Measurements from ENCODE around the gene TFDP2.

TFDP2 gene

DNA sequence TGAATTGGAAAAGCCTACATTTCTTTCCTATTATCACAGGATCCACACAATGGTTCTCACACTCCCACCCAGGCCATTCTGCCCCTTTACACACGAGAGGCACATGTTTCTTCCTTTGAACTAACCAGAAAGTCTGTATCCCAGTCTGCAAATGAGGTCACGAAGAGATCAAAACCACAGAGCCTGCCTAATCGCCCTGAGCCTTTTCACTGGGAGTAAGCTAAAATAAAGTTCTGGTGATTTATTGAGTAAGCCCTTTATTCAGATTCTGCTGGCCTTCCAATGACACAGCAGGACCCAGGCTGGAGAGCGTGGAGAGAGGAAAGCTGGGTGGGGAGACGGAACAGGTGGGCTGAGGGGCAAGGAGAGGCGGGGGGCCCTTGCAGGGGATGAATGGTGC lies 194.2 kb downstream of the TFDP2 start:
- Histone ChIP-seq H3K9ac (ENCODE audit: low read depth in 1 of 2, low read length in 2 of 2) (no peak overlapping the region), H3K27me3 (ENCODE audit: control insufficient read depth in 1 of 2, insufficient read depth in 2 of 2, low read length in 2 of 2) (no peaks in the 10 kb centered on the region), H3K27ac (ENCODE audit: low read depth, low read length) (no peak overlapping the region), H3K36me3 (ENCODE audit: control insufficient read depth in 1 of 2, insufficient read depth in 2 of 2, low read length in 2 of 2) (peaks cover 4 to 38% of the 10 kb centered on the region in 2 donors), H3K9me3 (ENCODE audit: control insufficient read depth in 1 of 2, low read length in 2 of 2) (no peaks in the 10 kb centered on the region), H3K4me1 (ENCODE audit: control insufficient read depth in 1 of 2, insufficient read depth in 2 of 2, low read length in 2 of 2) (no peaks in the 10 kb centered on the region), H3K4me3 (ENCODE audit: low read depth in 1 of 2, low read length in 2 of 2) (no peak overlapping the region)

DNA sequence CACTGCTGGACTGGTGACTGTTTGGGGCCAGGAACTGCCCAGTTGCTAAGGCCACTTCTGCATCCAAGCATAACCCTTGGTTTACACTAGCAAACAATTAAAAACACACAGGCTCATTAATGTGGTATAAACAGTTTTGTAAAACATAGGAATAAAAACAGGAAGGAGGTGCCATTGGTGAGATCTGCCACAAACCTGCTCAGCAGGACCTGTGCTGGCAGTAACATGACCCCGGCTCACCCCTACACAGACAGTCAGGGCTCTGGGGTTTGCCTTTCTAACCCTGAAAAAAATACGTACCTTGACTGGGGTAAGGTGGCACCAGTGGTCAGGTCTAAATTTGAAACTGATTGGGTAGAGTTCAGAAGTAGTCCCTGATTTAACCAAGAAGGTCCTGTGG lies 196.7 kb downstream of the TFDP2 start:
- Histone ChIP-seq H3K27ac (ENCODE audit: low read depth, low read length) (no peak overlapping the region), H3K36me3 (ENCODE audit: control insufficient read depth in 1 of 2, insufficient read depth in 2 of 2, low read length in 2 of 2) (peaks cover 6 to 24% of the 10 kb centered on the region in 2 donors), H3K4me1 (ENCODE audit: control insufficient read depth in 1 of 2, insufficient read depth in 2 of 2, low read length in 2 of 2) (no peaks in the 10 kb centered on the region), H3K4me3 (ENCODE audit: low read depth in 1 of 2, low read length in 2 of 2) (no peak overlapping the region), H3K9ac (ENCODE audit: low read depth in 1 of 2, low read length in 2 of 2) (no peak overlapping the region), H3K27me3 (ENCODE audit: control insufficient read depth in 1 of 2, insufficient read depth in 2 of 2, low read length in 2 of 2) (no peaks in the 10 kb centered on the region), H3K9me3 (ENCODE audit: control insufficient read depth in 1 of 2, low read length in 2 of 2) (no peaks in the 10 kb centered on the region)

DNA sequence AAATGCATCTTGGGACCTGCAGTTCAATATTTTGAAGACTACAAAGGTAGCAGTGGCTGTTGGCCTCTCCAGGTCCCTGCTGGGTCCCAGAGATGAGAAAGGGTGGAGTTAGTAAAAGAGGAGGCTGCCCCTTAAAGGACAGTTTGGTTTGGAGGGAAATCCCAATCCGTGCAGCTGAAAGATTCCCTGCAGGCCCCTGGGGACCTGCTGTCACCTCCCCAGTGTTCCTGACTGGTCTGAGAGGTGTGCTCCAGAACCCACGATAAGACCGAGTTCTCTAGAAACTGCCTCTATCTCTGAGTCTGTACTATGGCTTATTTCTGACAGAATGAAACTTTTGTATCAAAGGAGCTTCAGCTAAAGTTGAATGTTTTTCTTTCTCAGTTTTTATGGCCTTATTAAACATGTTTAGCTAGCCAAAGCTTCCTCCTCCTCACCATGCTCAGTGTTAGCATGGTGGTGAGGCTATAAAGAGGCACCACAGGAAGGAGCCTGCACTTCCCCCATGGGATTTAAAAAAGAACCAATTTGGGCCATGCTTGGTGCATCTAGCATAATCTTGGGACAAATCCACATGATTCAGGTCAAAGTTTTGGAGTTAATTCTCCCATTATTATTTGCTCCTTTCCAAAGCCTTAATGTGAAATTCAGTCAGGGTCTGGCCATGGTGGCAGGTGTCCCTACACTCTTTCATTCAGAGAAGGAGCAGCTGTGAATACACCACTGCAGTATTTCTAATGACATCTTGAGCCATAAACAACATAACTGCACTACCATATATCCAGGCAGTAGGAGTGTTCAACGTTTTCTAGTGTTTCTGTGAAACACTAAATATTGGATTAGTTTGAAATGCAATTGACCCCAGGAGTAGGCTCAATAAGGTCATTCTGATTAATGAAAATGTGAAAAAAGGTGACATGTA lies 198.5 kb downstream of the TFDP2 start:
- Histone ChIP-seq H3K9me3 (ENCODE audit: control insufficient read depth in 1 of 2, low read length in 2 of 2) (no peaks in the 10 kb centered on the region), H3K27me3 (ENCODE audit: control insufficient read depth in 1 of 2, insufficient read depth in 2 of 2, low read length in 2 of 2) (no peaks in the 10 kb centered on the region), H3K27ac (ENCODE audit: low read depth, low read length) (no peak overlapping the region), H3K36me3 (ENCODE audit: control insufficient read depth in 1 of 2, insufficient read depth in 2 of 2, low read length in 2 of 2) (peaks cover 6 to 18% of the 10 kb centered on the region in 2 donors), H3K4me1 (ENCODE audit: control insufficient read depth in 1 of 2, insufficient read depth in 2 of 2, low read length in 2 of 2) (peaks cover 0 to 5% of the 10 kb centered on the region in 2 donors), H3K4me3 (ENCODE audit: low read depth in 1 of 2, low read length in 2 of 2) (no peak overlapping the region), H3K9ac (ENCODE audit: low read depth in 1 of 2, low read length in 2 of 2) (no peak overlapping the region)

DNA sequence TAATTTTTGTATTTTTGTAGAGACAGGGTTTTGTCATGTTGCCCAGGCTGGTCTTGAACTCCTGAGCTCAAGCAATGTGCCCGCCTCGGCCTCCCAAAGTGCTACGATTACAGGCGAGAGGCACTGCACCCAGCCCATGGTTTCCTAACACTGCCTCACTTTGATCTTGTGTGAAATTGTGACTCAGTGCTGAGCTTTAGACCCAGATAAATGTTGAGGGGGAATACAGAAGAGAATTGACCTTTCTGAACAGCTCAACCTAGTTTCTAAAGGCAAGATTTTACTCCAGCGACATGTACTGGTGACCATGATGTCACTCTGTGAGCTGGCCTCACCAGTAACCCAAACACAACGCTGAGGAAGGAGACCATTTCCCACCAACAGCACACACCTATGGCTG lies 199.4 kb downstream of the TFDP2 start:
- peaks cover 6 to 18% of the 10 kb centered on the region in 2 donors for H3K36me3 ChIP-seq (ENCODE audit: control insufficient read depth in 1 of 2, insufficient read depth in 2 of 2, low read length in 2 of 2)
- no peak overlapping the region for H3K9ac ChIP-seq (ENCODE audit: low read depth in 1 of 2, low read length in 2 of 2)
- no peaks in the 10 kb centered on the region for H3K9me3 ChIP-seq (ENCODE audit: control insufficient read depth in 1 of 2, low read length in 2 of 2)
- H3K4me1 ChIP-seq (ENCODE audit: control insufficient read depth in 1 of 2, insufficient read depth in 2 of 2, low read length in 2 of 2): peaks cover 0 to 5% of the 10 kb centered on the region in 2 donors
- no peaks in the 10 kb centered on the region for H3K27me3 ChIP-seq (ENCODE audit: control insufficient read depth in 1 of 2, insufficient read depth in 2 of 2, low read length in 2 of 2)
- no peak overlapping the region for H3K27ac ChIP-seq (ENCODE audit: low read depth, low read length)
- no peak overlapping the region for H3K4me3 ChIP-seq (ENCODE audit: low read depth in 1 of 2, low read length in 2 of 2)

DNA sequence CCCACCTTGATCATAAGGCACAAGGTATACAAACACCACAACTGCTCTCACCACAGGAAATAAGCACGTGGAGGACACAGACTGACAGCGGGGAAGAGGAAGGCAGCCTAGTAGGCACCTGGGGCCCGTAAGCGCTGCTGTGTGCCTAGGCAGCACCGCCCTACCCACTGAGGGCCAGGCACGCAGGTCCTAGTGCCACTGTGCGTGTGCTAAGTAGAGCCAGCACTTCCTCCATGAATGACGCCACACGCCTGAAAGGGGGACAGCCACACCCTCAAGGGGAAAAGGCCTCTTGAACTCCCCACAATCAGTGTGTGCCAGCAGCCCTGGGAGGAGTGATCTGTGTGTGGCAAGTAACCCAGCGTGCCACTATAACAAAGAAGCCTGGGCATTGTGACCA lies 199.9 kb downstream of the TFDP2 start:
- H3K9ac ChIP-seq (ENCODE audit: low read depth in 1 of 2, low read length in 2 of 2): no peak overlapping the region
- H3K27me3 ChIP-seq (ENCODE audit: control insufficient read depth in 1 of 2, insufficient read depth in 2 of 2, low read length in 2 of 2): no peaks in the 10 kb centered on the region
- H3K9me3 ChIP-seq (ENCODE audit: control insufficient read depth in 1 of 2, low read length in 2 of 2): no peaks in the 10 kb centered on the region
- no peak overlapping the region for H3K4me3 ChIP-seq (ENCODE audit: low read depth in 1 of 2, low read length in 2 of 2)
- H3K36me3 ChIP-seq (ENCODE audit: control insufficient read depth in 1 of 2, insufficient read depth in 2 of 2, low read length in 2 of 2): peaks cover 6 to 18% of the 10 kb centered on the region in 2 donors
- H3K27ac ChIP-seq (ENCODE audit: low read depth, low read length): no peak overlapping the region
- peaks cover 0 to 5% of the 10 kb centered on the region in 2 donors for H3K4me1 ChIP-seq (ENCODE audit: control insufficient read depth in 1 of 2, insufficient read depth in 2 of 2, low read length in 2 of 2)

DNA sequence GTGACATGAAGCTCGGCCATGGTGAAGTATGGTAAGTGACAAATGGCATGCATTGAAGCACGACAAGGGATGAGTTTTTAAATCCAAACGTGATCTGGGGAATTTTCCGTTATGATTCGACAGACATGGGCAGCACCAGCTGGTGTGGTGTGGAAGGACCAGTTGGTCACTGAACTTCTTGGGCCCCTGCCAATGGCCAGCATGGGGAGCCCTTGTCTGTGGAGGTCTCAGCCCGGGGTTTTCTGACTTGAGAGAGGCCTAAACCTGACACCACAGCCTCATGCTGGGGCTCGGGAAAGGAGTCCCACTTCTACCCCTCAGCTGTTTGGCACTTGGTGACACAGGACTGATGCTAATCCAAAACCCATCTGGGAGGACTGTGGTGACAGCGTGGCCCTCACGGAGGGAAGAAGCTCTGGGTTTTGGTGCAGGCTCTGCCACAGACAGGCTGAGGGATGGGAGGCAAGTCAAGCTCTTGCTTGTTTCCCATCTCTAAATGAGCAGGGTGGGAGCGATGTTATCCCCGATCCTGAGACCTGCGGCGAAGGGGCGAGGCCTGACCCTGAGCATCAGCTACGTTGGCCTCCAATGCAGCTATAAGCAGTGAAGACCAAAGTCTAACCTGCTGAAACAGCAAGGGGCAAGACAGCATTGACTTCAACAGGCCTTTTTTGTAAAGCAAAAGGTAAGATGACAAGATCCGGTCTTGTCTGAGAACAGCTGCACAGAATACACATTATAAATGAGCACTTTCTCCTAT lies 203.4 kb downstream of the TFDP2 start:
- Histone ChIP-seq H3K27me3 (ENCODE audit: control insufficient read depth in 1 of 2, insufficient read depth in 2 of 2, low read length in 2 of 2) (no peaks in the 10 kb centered on the region), H3K4me3 (ENCODE audit: low read depth in 1 of 2, low read length in 2 of 2) (no peak overlapping the region), H3K9me3 (ENCODE audit: control insufficient read depth in 1 of 2, low read length in 2 of 2) (no peaks in the 10 kb centered on the region), H3K9ac (ENCODE audit: low read depth in 1 of 2, low read length in 2 of 2) (no peak overlapping the region), H3K36me3 (ENCODE audit: control insufficient read depth in 1 of 2, insufficient read depth in 2 of 2, low read length in 2 of 2) (peaks cover 0 to 3% of the 10 kb centered on the region in 2 donors), H3K4me1 (ENCODE audit: control insufficient read depth in 1 of 2, insufficient read depth in 2 of 2, low read length in 2 of 2) (peaks cover 13 to 16% of the 10 kb centered on the region in 2 donors), H3K27ac (ENCODE audit: low read depth, low read length) (no peak overlapping the region)

DNA sequence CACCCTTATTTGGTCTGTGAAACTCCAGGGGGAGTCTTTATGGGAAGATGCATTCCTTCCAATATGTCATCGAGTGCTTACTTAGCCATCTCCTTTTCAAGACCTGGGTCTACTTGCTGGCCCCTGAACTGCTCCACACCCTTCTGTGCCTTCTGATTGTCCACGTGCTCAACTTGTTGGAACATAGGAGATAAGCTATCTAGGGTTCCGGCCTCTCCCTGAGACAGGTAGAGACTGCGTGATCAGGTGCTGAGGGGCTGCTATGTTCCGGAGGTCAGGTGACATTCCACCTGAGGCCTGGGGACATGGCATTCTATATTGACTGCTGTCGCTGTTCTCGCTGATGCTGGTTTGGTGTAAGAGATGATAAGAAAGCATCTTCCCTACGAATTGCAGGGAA lies 207.3 kb downstream of the TFDP2 start:
- H3K9me3 ChIP-seq (ENCODE audit: control insufficient read depth in 1 of 2, low read length in 2 of 2): no peaks in the 10 kb centered on the region
- peak overlapping the region in 1 of 2 donors; percentile 12 for H3K4me3 ChIP-seq (ENCODE audit: low read depth in 1 of 2, low read length in 2 of 2)
- H3K27ac ChIP-seq (ENCODE audit: low read depth, low read length): peak overlapping the region; percentile 46
- no peaks in the 10 kb centered on the region for H3K36me3 ChIP-seq (ENCODE audit: control insufficient read depth in 1 of 2, insufficient read depth in 2 of 2, low read length in 2 of 2)
- H3K9ac ChIP-seq (ENCODE audit: low read depth in 1 of 2, low read length in 2 of 2): no peak overlapping the region
- peaks cover 20 to 23% of the 10 kb centered on the region in 2 donors for H3K4me1 ChIP-seq (ENCODE audit: control insufficient read depth in 1 of 2, insufficient read depth in 2 of 2, low read length in 2 of 2)
- H3K27me3 ChIP-seq (ENCODE audit: control insufficient read depth in 1 of 2, insufficient read depth in 2 of 2, low read length in 2 of 2): no peaks in the 10 kb centered on the region

DNA sequence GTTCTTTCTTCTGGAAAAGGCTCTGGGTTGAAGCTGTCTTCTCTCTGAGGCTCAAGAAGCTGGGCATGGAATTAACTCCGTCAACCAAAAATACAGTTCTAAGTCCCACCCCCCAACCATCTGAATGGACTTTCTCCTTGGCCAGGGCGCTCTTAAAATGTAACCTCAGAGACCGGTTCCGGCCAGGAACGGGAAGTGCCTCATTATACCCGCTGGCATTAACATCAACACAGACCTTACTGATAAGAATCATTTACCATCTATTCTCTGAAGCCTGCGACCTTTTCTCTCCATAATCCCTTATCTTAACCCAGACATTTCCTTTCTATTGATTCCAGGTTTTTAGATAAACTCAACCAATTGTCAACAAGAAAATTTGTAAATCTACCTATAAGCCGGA lies 208.3 kb downstream of the TFDP2 start:
- Histone ChIP-seq H3K4me1 (ENCODE audit: control insufficient read depth in 1 of 2, insufficient read depth in 2 of 2, low read length in 2 of 2) (peaks cover 19 to 20% of the 10 kb centered on the region in 2 donors), H3K36me3 (ENCODE audit: control insufficient read depth in 1 of 2, insufficient read depth in 2 of 2, low read length in 2 of 2) (no peaks in the 10 kb centered on the region), H3K4me3 (ENCODE audit: low read depth in 1 of 2, low read length in 2 of 2) (peak overlapping the region; percentile 12 to 51), H3K27me3 (ENCODE audit: control insufficient read depth in 1 of 2, insufficient read depth in 2 of 2, low read length in 2 of 2) (no peaks in the 10 kb centered on the region), H3K27ac (ENCODE audit: low read depth, low read length) (peak overlapping the region; percentile 39), H3K9ac (ENCODE audit: low read depth in 1 of 2, low read length in 2 of 2) (no peak overlapping the region), H3K9me3 (ENCODE audit: control insufficient read depth in 1 of 2, low read length in 2 of 2) (no peaks in the 10 kb centered on the region)

DNA sequence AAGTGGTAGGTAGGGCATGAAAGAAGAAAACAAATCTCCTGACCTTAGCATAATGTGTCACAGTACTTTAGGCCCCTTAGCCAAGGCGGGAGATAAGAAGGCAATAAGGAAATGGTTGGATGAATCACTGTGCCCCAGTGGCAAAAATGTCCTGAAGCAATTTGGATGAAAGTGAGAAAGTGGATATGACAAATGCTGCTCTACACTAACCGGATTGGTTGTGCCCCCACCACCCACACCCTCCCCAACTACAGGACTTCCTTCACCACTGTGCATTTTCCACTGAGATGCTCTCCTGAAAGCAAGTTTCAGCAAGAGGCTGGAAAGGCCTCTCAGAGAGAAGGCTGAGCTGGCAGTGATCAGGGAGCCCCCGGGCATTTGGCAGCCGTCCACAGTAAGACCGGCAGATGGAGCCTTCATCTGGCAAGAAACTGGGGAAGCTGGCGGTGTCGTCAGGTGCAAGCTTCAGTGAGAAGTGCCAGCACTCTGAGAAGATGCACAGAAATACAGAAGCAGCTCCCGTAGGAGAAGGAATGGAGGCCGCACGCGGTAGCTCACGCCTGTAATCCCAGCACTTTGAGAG lies 209.1 kb downstream of the TFDP2 start:
- Histone ChIP-seq H3K27me3 (ENCODE audit: control insufficient read depth in 1 of 2, insufficient read depth in 2 of 2, low read length in 2 of 2) (no peaks in the 10 kb centered on the region), H3K4me3 (ENCODE audit: low read depth in 1 of 2, low read length in 2 of 2) (peak overlapping the region; percentile 17 to 51), H3K9me3 (ENCODE audit: control insufficient read depth in 1 of 2, low read length in 2 of 2) (no peaks in the 10 kb centered on the region), H3K4me1 (ENCODE audit: control insufficient read depth in 1 of 2, insufficient read depth in 2 of 2, low read length in 2 of 2) (peaks cover 18 to 20% of the 10 kb centered on the region in 2 donors), H3K9ac (ENCODE audit: low read depth in 1 of 2, low read length in 2 of 2) (peak overlapping the region in 1 of 2 donors; percentile 8), H3K27ac (ENCODE audit: low read depth, low read length) (peak overlapping the region; percentile 39), H3K36me3 (ENCODE audit: control insufficient read depth in 1 of 2, insufficient read depth in 2 of 2, low read length in 2 of 2) (no peaks in the 10 kb centered on the region)

DNA sequence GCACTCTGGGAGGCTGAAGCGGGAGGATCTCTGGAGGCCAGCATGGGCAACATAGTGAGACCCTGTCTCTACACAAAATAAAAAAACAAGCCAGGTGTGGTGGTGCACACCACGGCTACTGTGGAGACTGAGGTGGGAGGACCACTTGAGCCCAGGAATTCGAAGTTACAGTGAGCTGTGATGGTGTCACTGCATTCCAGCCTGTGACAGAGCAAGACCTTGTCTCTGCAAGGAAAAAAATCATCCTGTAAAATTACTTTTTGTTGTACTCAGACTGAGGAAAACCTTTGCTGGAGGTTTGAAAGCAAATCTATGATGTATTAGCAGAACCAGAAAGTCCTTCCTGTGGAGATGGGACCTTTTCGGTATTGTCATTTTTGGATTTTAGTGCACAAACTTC lies 209.6 kb downstream of the TFDP2 start:
- Histone ChIP-seq H3K9ac (ENCODE audit: low read depth in 1 of 2, low read length in 2 of 2) (peak overlapping the region in 1 of 2 donors; percentile 51), H3K4me1 (ENCODE audit: control insufficient read depth in 1 of 2, insufficient read depth in 2 of 2, low read length in 2 of 2) (peaks cover 18 to 20% of the 10 kb centered on the region in 2 donors), H3K27ac (ENCODE audit: low read depth, low read length) (no peak overlapping the region), H3K27me3 (ENCODE audit: control insufficient read depth in 1 of 2, insufficient read depth in 2 of 2, low read length in 2 of 2) (no peaks in the 10 kb centered on the region), H3K36me3 (ENCODE audit: control insufficient read depth in 1 of 2, insufficient read depth in 2 of 2, low read length in 2 of 2) (no peaks in the 10 kb centered on the region), H3K9me3 (ENCODE audit: control insufficient read depth in 1 of 2, low read length in 2 of 2) (no peaks in the 10 kb centered on the region), H3K4me3 (ENCODE audit: low read depth in 1 of 2, low read length in 2 of 2) (no peak overlapping the region)
